ENCODE results near the gene TMEM238L.
A peak's percentile ranks its signal among the peaks of the same experiment; 100 is the strongest.

Gene TMEM238L

GRCh38 chr17:10775740-10776356 lies 28.1 kb downstream of the TMEM238L start:
- no peak for TF ChIP-seq EZH2phosphoT487 (IDR thresholded peaks at IDR 0.05; ENCODE audit: borderline replicate concordance)
- TF ChIP-seq, protein P1, sequence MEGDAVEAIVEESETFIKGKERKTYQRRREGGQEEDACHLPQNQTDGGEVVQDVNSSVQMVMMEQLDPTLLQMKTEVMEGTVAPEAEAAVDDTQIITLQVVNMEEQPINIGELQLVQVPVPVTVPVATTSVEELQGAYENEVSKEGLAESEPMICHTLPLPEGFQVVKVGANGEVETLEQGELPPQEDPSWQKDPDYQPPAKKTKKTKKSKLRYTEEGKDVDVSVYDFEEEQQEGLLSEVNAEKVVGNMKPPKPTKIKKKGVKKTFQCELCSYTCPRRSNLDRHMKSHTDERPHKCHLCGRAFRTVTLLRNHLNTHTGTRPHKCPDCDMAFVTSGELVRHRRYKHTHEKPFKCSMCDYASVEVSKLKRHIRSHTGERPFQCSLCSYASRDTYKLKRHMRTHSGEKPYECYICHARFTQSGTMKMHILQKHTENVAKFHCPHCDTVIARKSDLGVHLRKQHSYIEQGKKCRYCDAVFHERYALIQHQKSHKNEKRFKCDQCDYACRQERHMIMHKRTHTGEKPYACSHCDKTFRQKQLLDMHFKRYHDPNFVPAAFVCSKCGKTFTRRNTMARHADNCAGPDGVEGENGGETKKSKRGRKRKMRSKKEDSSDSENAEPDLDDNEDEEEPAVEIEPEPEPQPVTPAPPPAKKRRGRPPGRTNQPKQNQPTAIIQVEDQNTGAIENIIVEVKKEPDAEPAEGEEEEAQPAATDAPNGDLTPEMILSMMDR (conservative IDR thresholded peaks at IDR 0.05; ENCODE audit: low read length): no peak
- Histone ChIP-seq H3K9me3 (ENCODE audit: insufficient read depth, low read depth, low read length) (peaks cover 11% of the 10 kb centered on the region; the same call in 1 of the 2 replicates), H3K9me2 (replicated peaks; ENCODE audit: low read depth, low read length) (no peaks in the 10 kb centered on the region), H3K27me3 (ENCODE audit: insufficient read depth, low read length, poor library complexity, severe bottlenecking) (no peaks in the 10 kb centered on the region), H3K9ac (ENCODE audit: low read depth, low read length, poor library complexity, severe bottlenecking) (no peak overlapping the region), H2AFZ (ENCODE audit: low read length) (no peak overlapping the region), H3K4me2 (ENCODE audit: low read depth, low read length, poor library complexity, severe bottlenecking) (no peak overlapping the region), H3K79me2 (ENCODE audit: insufficient read depth, low read length) (no peaks in the 10 kb centered on the region), H3F3A (ENCODE audit: low read depth) (no peaks in the 10 kb centered on the region), H4K20me1 (ENCODE audit: insufficient read depth, low read length, poor library complexity, severe bottlenecking) (no peaks in the 10 kb centered on the region), H3K36me3 (ENCODE audit: insufficient read depth, low read length) (no peaks in the 10 kb centered on the region), H3K4me1 (ENCODE audit: insufficient read depth, low read length, poor library complexity, severe bottlenecking) (peaks cover 16% of the 10 kb centered on the region), H3K4me3 (ENCODE audit: low read length, poor library complexity, severe bottlenecking) (no peak overlapping the region)

GRCh38 chr17:10775058-10775457 lies 28.8 kb downstream of the TMEM238L start:
- Histone ChIP-seq H3K79me2 (ENCODE audit: insufficient read depth, low read length) (no peaks in the 10 kb centered on the region), H2AFZ (ENCODE audit: low read length) (no peak overlapping the region), H3K4me3 (ENCODE audit: low read length, poor library complexity, severe bottlenecking) (no peak overlapping the region), H3K36me3 (ENCODE audit: insufficient read depth, low read length) (no peaks in the 10 kb centered on the region), H3K4me1 (ENCODE audit: insufficient read depth, low read length, poor library complexity, severe bottlenecking) (peaks cover 16% of the 10 kb centered on the region), H3K4me2 (ENCODE audit: low read depth, low read length, poor library complexity, severe bottlenecking) (no peak overlapping the region), H3K27me3 (ENCODE audit: insufficient read depth, low read length, poor library complexity, severe bottlenecking) (no peaks in the 10 kb centered on the region), H3K9ac (ENCODE audit: low read depth, low read length, poor library complexity, severe bottlenecking) (no peak overlapping the region), H3F3A (ENCODE audit: low read depth) (no peaks in the 10 kb centered on the region), H3K9me3 (ENCODE audit: insufficient read depth, low read depth, low read length) (peaks cover 11% of the 10 kb centered on the region; the same call in 1 of the 2 replicates), H3K9me2 (replicated peaks; ENCODE audit: low read depth, low read length) (no peaks in the 10 kb centered on the region), H4K20me1 (ENCODE audit: insufficient read depth, low read length, poor library complexity, severe bottlenecking) (no peaks in the 10 kb centered on the region)
- no peak for TF ChIP-seq EZH2phosphoT487 (IDR thresholded peaks at IDR 0.05; ENCODE audit: borderline replicate concordance)
- TF ChIP-seq, protein P1 (conservative IDR thresholded peaks at IDR 0.05; ENCODE audit: low read length): no peak

- H4K20me1 ChIP-seq (ENCODE audit: insufficient read depth, low read length, poor library complexity, severe bottlenecking): no peaks in the 10 kb centered on the region
- H3K4me2 ChIP-seq (ENCODE audit: low read depth, low read length, poor library complexity, severe bottlenecking): no peak overlapping the region
- no peaks in the 10 kb centered on the region for H3K79me2 ChIP-seq (ENCODE audit: insufficient read depth, low read length)
- peaks cover 7% of the 10 kb centered on the region; the same call in 1 of the 2 replicates for H3K9me3 ChIP-seq (ENCODE audit: insufficient read depth, low read depth, low read length)
- H2AFZ ChIP-seq (ENCODE audit: low read length): peak overlapping the region; percentile 48; the same call in 1 of the 2 replicates
- no peaks in the 10 kb centered on the region for H3F3A ChIP-seq (ENCODE audit: low read depth)
- no peak overlapping the region for H3K9ac ChIP-seq (ENCODE audit: low read depth, low read length, poor library complexity, severe bottlenecking)
- no peaks in the 10 kb centered on the region for H3K36me3 ChIP-seq (ENCODE audit: insufficient read depth, low read length)
- no peaks in the 10 kb centered on the region for H3K27me3 ChIP-seq (ENCODE audit: insufficient read depth, low read length, poor library complexity, severe bottlenecking)
- TF ChIP-seq EZH2phosphoT487 (IDR thresholded peaks at IDR 0.05; ENCODE audit: borderline replicate concordance): no peak
- TF ChIP-seq, protein P1 (conservative IDR thresholded peaks at IDR 0.05; ENCODE audit: low read length): no peak
- no peak overlapping the region for H3K4me3 ChIP-seq (ENCODE audit: low read length, poor library complexity, severe bottlenecking)
- no peaks in the 10 kb centered on the region for H3K9me2 ChIP-seq (replicated peaks; ENCODE audit: low read depth, low read length)
- H3K4me1 ChIP-seq (ENCODE audit: insufficient read depth, low read length, poor library complexity, severe bottlenecking): peaks cover 16% of the 10 kb centered on the region
These were observed 30.5 kb downstream of the TMEM238L start for GRCh38 chr17:10773391-10773790.
